CD8-positive, alpha-beta memory T cell (primary cell): ENCODE data around the gene ERFL. TPM values are rescaled to one million over a fixed set of nuclear protein-coding genes. Genes with fewer than 3 reads are reported as not detected.

Experiments used
- CTCF ChIA-PET: fragments of 350-600 bp; sonication (Branson Sonifier 250); formaldehyde crosslinking; loops from one replicate; lab custom pipeline; 2021; ENCODE audit warnings: antibody characterized with exemption; lab: Charles Lee
- POLR2A ChIA-PET: fragments of 350-600 bp; sonication (Branson Sonifier 250); formaldehyde crosslinking; loops from one replicate; lab custom pipeline; 2021; ENCODE audit warnings: antibody characterized with exemption; lab: Charles Lee
- DNase-seq, 5 donors: peaks; one replicate each; pipeline versions ENCODE4 v3.0.0 to v3.0.0-alpha.2; 2020 to 2022; ENCODE audit warnings: mixed read lengths in 1 of 5
- H3K27ac ChIP-seq: one replicate; pipeline ENCODE4 v1.7.0; 2013; ENCODE audit warnings: low read depth, mild to moderate bottlenecking, low read length, moderate library complexity
- H3K27me3 ChIP-seq: 2 replicates; pipeline ENCODE4 v1.7.0; 2013; ENCODE audit warnings: low read length, mild to moderate bottlenecking; ENCODE audit not compliant: insufficient read depth, poor library complexity, severe bottlenecking
- H3K36me3 ChIP-seq: 2 replicates; pipeline ENCODE4 v1.7.0; 2013; ENCODE audit warnings: mild to moderate bottlenecking, low read length, moderate library complexity; ENCODE audit not compliant: insufficient read depth
- H3K4me1 ChIP-seq: 2 replicates; pipeline ENCODE4 v1.7.0; 2013; ENCODE audit warnings: mild to moderate bottlenecking, low read length, moderate library complexity; ENCODE audit not compliant: insufficient read depth
- H3K4me3 ChIP-seq: 2 replicates; pipeline ENCODE4 v1.7.0; 2013; ENCODE audit warnings: mild to moderate bottlenecking, low read length
- H3K9me3 ChIP-seq: 2 replicates; pipeline ENCODE4 v1.7.0; 2013; ENCODE audit warnings: mild to moderate bottlenecking, low read length
- H3K27ac Mint-ChIP-seq, 8 donors: one replicate each; pipeline ENCODE4 v1.8.0; 2020 to 2021; ENCODE audit warnings: mixed read lengths in 8 of 8, mild to moderate bottlenecking in 6 of 8, inconsistent platforms in 3 of 8, moderate library complexity in 3 of 8
- H3K27me3 Mint-ChIP-seq, 2 donors: one replicate each; pipeline ENCODE4 v1.8.0; 2020 to 2021; ENCODE audit warnings: mixed read lengths in 2 of 2, mild to moderate bottlenecking in 1 of 2, moderate library complexity in 1 of 2
- H3K36me3 Mint-ChIP-seq, 3 donors: one replicate each; pipeline ENCODE4 v1.8.0; 2020 to 2021; ENCODE audit warnings: mixed read lengths in 3 of 3, inconsistent platforms in 1 of 3, mild to moderate bottlenecking in 1 of 3
- H3K4me1 Mint-ChIP-seq, 3 donors: one replicate each; pipeline ENCODE4 v1.8.0; 2020 to 2021; ENCODE audit warnings: mixed read lengths in 3 of 3, inconsistent platforms in 1 of 3, mild to moderate bottlenecking in 1 of 3
- H3K4me3 Mint-ChIP-seq, 7 donors: one replicate each; pipeline ENCODE4 v1.8.0; 2020 to 2021; ENCODE audit warnings: mixed read lengths in 7 of 7, mild to moderate bottlenecking in 6 of 7, moderate library complexity in 4 of 7, inconsistent platforms in 2 of 7
- H3K9me3 Mint-ChIP-seq, 5 donors: one replicate each; pipeline ENCODE4 v1.8.0; 2020 to 2022; ENCODE audit warnings: mixed read lengths in 5 of 5, mild to moderate bottlenecking in 3 of 5, moderate library complexity in 2 of 5, inconsistent platforms in 1 of 5
- polyA plus RNA-seq: library from polyadenylated mRNA; unstranded; fragments of 300-500 nt; fragmentation: Illumina TruSeq; gene quantifications from one replicate; pipeline ENCODE4 v1.2.3, GENCODE V29; 2021
- total RNA-seq, 2 experiments: library from RNA; stranded (reverse); gene quantifications; one replicate each; pipeline ENCODE4 v1.2.3, GENCODE V29; 2021

The ERFL gene
- total and polyA plus RNA-seq, 3 experiments from 2014 or later: 1.3 to 1.4 TPM; not detected in 1

- H3K4me3 Mint-ChIP-seq: no peak overlapping the region
- Histone ChIP-seq H3K27me3 (no peaks in the 10 kb centered on the region), H3K9me3 (no peaks in the 10 kb centered on the region), H3K4me1 (peaks cover 27% of the 10 kb centered on the region), H3K4me3 (no peak overlapping the region), H3K36me3 (no peaks in the 10 kb centered on the region), H3K27ac (no peak overlapping the region)
- DNase-seq: no peak
- POLR2A ChIA-PET: no interaction called here
- H3K4me1 Mint-ChIP-seq: peaks cover 26 to 33% (median 26%) of the 10 kb centered on the region in 3 donors
- H3K9me3 Mint-ChIP-seq: no peaks in the 10 kb centered on the region
- H3K36me3 Mint-ChIP-seq: peaks cover 0 to 5% (median 0%) of the 10 kb centered on the region in 3 donors
- no peak overlapping the region for H3K27ac Mint-ChIP-seq
- CTCF ChIA-PET: interaction anchor here (0.9 to 1.4 kb wide), 2 partner anchors 39 to 41 kb away, joined by 5 read pairs; no protein-coding TSS in a partner anchor
- H3K27me3 Mint-ChIP-seq: peaks cover 11 to 16% of the 10 kb centered on the region in 2 donors
These were observed 2.8 kb downstream of the ERFL start for GRCh38 chr19:41925208-41926003.

GRCh38 chr19:41924151-41925145 lies 3.8 kb downstream of the ERFL start:
- Histone ChIP-seq H3K27ac (no peak overlapping the region), H3K27me3 (no peaks in the 10 kb centered on the region), H3K4me3 (no peak overlapping the region), H3K9me3 (no peaks in the 10 kb centered on the region), H3K4me1 (peaks cover 18% of the 10 kb centered on the region), H3K36me3 (no peaks in the 10 kb centered on the region)
- H3K36me3 Mint-ChIP-seq: peaks cover 0 to 5% (median 0%) of the 10 kb centered on the region in 3 donors
- peak overlapping the region in 1 of 8 donors; percentile 64 for H3K27ac Mint-ChIP-seq
- H3K9me3 Mint-ChIP-seq: no peaks in the 10 kb centered on the region
- H3K4me3 Mint-ChIP-seq: no peak overlapping the region
- CTCF ChIA-PET: interaction anchor here (0.9 to 1.4 kb wide), 2 partner anchors 38 to 40 kb away, joined by 5 read pairs; no protein-coding TSS in a partner anchor
- peaks cover 11 to 16% of the 10 kb centered on the region in 2 donors for H3K27me3 Mint-ChIP-seq
- POLR2A ChIA-PET: no interaction called here
- H3K4me1 Mint-ChIP-seq: peaks cover 17 to 24% (median 18%) of the 10 kb centered on the region in 3 donors
- DNase-seq: no peak

GRCh38 chr19:41923045-41923788 lies 5.0 kb downstream of the ERFL start:
- peaks cover 9% of the 10 kb centered on the region for H3K4me1 ChIP-seq
- Mint-ChIP-seq H3K27me3 (peaks cover 11 to 16% of the 10 kb centered on the region in 2 donors), H3K36me3 (no peaks in the 10 kb centered on the region), H3K27ac (peak overlapping the region in 3 of 8 donors; percentile 39 to 77 (median 40)), H3K4me1 (peaks cover 9 to 15% (median 11%) of the 10 kb centered on the region in 3 donors), H3K4me3 (peak overlapping the region in 1 of 7 donors; percentile 24), H3K9me3 (no peaks in the 10 kb centered on the region)
- POLR2A ChIA-PET: no interaction called here
- H3K27ac ChIP-seq: no peak overlapping the region
- H3K36me3 ChIP-seq: no peaks in the 10 kb centered on the region
- no peak overlapping the region for H3K4me3 ChIP-seq
- no peaks in the 10 kb centered on the region for H3K27me3 ChIP-seq
- CTCF ChIA-PET: no interaction called here
- no peak for DNase-seq
- no peaks in the 10 kb centered on the region for H3K9me3 ChIP-seq

- ChIA-PET POLR2A (interaction anchor here (1.2 kb wide), 1 partner anchor 11 kb away, joined by 4 read pairs; no protein-coding TSS in a partner anchor), CTCF (no interaction called here)
- no peak overlapping the region for H3K4me3 ChIP-seq
- no peak overlapping the region for H3K27ac ChIP-seq
- H3K4me3 Mint-ChIP-seq: no peak overlapping the region
- H3K9me3 ChIP-seq: no peaks in the 10 kb centered on the region
- DNase-seq: no peak
- no peaks in the 10 kb centered on the region for H3K36me3 ChIP-seq
- peaks cover 9 to 15% (median 9%) of the 10 kb centered on the region in 3 donors for H3K4me1 Mint-ChIP-seq
- no peaks in the 10 kb centered on the region for H3K27me3 ChIP-seq
- peaks cover 11 to 16% of the 10 kb centered on the region in 2 donors for H3K27me3 Mint-ChIP-seq
- no peaks in the 10 kb centered on the region for H3K36me3 Mint-ChIP-seq
- H3K9me3 Mint-ChIP-seq: no peaks in the 10 kb centered on the region
- H3K4me1 ChIP-seq: peaks cover 9% of the 10 kb centered on the region
- H3K27ac Mint-ChIP-seq: no peak overlapping the region
These were observed 5.7 kb downstream of the ERFL start for GRCh38 chr19:41922585-41922984.

GRCh38 chr19:41921577-41922576 lies 6.4 kb downstream of the ERFL start:
- Mint-ChIP-seq H3K27me3 (peaks cover 11 to 16% of the 10 kb centered on the region in 2 donors), H3K4me3 (no peak overlapping the region), H3K27ac (peak overlapping the region in 1 of 8 donors; percentile 7), H3K9me3 (no peaks in the 10 kb centered on the region), H3K4me1 (peaks cover 9 to 15% (median 9%) of the 10 kb centered on the region in 3 donors), H3K36me3 (no peaks in the 10 kb centered on the region)
- DNase-seq: no peak
- H3K36me3 ChIP-seq: no peaks in the 10 kb centered on the region
- H3K4me3 ChIP-seq: no peak overlapping the region
- POLR2A ChIA-PET: interaction anchor here (1.2 kb wide), 1 partner anchor 10 kb away, joined by 4 read pairs; no protein-coding TSS in a partner anchor
- CTCF ChIA-PET: no interaction called here
- H3K4me1 ChIP-seq: peaks cover 9% of the 10 kb centered on the region
- peaks cover 3% of the 10 kb centered on the region for H3K27me3 ChIP-seq
- H3K9me3 ChIP-seq: no peaks in the 10 kb centered on the region
- no peak overlapping the region for H3K27ac ChIP-seq

- peak in 1 of 5 donors; percentile 46 for DNase-seq
- POLR2A ChIA-PET: interaction anchor here (1.2 kb wide), 1 partner anchor 10 kb away, joined by 4 read pairs; no protein-coding TSS in a partner anchor
- H3K4me3 Mint-ChIP-seq: no peak overlapping the region
- H3K9me3 ChIP-seq: no peaks in the 10 kb centered on the region
- peaks cover 16% of the 10 kb centered on the region for H3K4me1 ChIP-seq
- H3K36me3 ChIP-seq: no peaks in the 10 kb centered on the region
- H3K36me3 Mint-ChIP-seq: no peaks in the 10 kb centered on the region
- H3K27ac ChIP-seq: no peak overlapping the region
- peaks cover 9 to 15% (median 9%) of the 10 kb centered on the region in 3 donors for H3K4me1 Mint-ChIP-seq
- H3K9me3 Mint-ChIP-seq: no peaks in the 10 kb centered on the region
- peaks cover 11 to 16% of the 10 kb centered on the region in 2 donors for H3K27me3 Mint-ChIP-seq
- CTCF ChIA-PET: no interaction called here
- H3K27ac Mint-ChIP-seq: no peak overlapping the region
- H3K27me3 ChIP-seq: peaks cover 12% of the 10 kb centered on the region
- H3K4me3 ChIP-seq: no peak overlapping the region
These were observed 7.2 kb downstream of the ERFL start for GRCh38 chr19:41920882-41921576.
